H9 (cell line): ENCODE measurements around the gene LZTR1. TPM values are rescaled to one million over a fixed set of nuclear protein-coding genes. Genes with fewer than 3 reads are reported as not detected.

Experiments
- DNase-seq: peaks from one replicate; pipeline ENCODE4 v3.0.0-alpha.2; 2017
- H2AFZ ChIP-seq: one replicate; pipeline ENCODE4 v1.6.1; 2013; ENCODE audit warnings: mild to moderate bottlenecking, low read length, control low read depth, moderate library complexity
- H2AK5ac ChIP-seq: 2 replicates; pipeline ENCODE4 v1.6.1; 2013; ENCODE audit warnings: low read length, control low read depth, mixed read lengths; ENCODE audit not compliant: insufficient read length
- H2BK120ac ChIP-seq: one replicate; pipeline ENCODE4 v1.6.1; 2013; ENCODE audit warnings: low read depth, mild to moderate bottlenecking, low read length, control low read depth, inconsistent platforms; ENCODE audit not compliant: poor library complexity, severe bottlenecking
- H2BK12ac ChIP-seq: 2 replicates; pipeline ENCODE4 v1.6.1; 2013; ENCODE audit warnings: low read length, control low read depth, mixed read lengths, low read depth; ENCODE audit not compliant: insufficient read length
- H2BK15ac ChIP-seq: 2 replicates; pipeline ENCODE4 v1.6.1; 2013; ENCODE audit warnings: low read depth, low read length, control low read depth
- H2BK20ac ChIP-seq: one replicate; pipeline ENCODE4 v1.6.1; 2013; ENCODE audit warnings: low read depth, mild to moderate bottlenecking, low read length, control low read depth, inconsistent platforms; ENCODE audit not compliant: poor library complexity, severe bottlenecking
- H2BK5ac ChIP-seq: 2 replicates; pipeline ENCODE4 v1.6.1; 2013; ENCODE audit warnings: low read length, control low read depth, mixed read lengths; ENCODE audit not compliant: insufficient read length
- H3K14ac ChIP-seq: 2 replicates; pipeline ENCODE4 v1.6.1; 2013; ENCODE audit warnings: low read length, control low read depth; ENCODE audit not compliant: insufficient read depth
- H3K18ac ChIP-seq: 2 replicates; pipeline ENCODE4 v1.6.1; 2013; ENCODE audit warnings: low read depth, mild to moderate bottlenecking, mixed read lengths, low read length, control low read depth; ENCODE audit not compliant: insufficient read length
- H3K23ac ChIP-seq: 2 replicates; pipeline ENCODE4 v1.6.1; 2013; ENCODE audit warnings: low read length, control low read depth, mixed read lengths, low read depth; ENCODE audit not compliant: insufficient read length
- H3K23me2 ChIP-seq: 2 replicates; pipeline ENCODE4 v1.6.1; 2013; ENCODE audit warnings: low read depth, mild to moderate bottlenecking, mixed read lengths, low read length, control low read depth; ENCODE audit not compliant: insufficient read length, poor library complexity, severe bottlenecking
- H3K27ac ChIP-seq: 2 replicates; pipeline ENCODE4 v1.5.1; 2013; ENCODE audit warnings: low read length, control low read depth, mixed read lengths, low read depth; ENCODE audit not compliant: insufficient read length
- H3K27me3 ChIP-seq: 2 replicates; pipeline ENCODE4 v1.6.1; 2013; ENCODE audit warnings: low read length, control low read depth, inconsistent platforms; ENCODE audit not compliant: insufficient read depth
- H3K4ac ChIP-seq: 2 replicates; pipeline ENCODE4 v1.6.1; 2013; ENCODE audit warnings: low read depth, mild to moderate bottlenecking, control low read depth, inconsistent platforms, low read length, moderate library complexity
- H3K4me1 ChIP-seq: 2 replicates; pipeline ENCODE4 v1.6.1; 2013; ENCODE audit warnings: low read length, control low read depth, inconsistent platforms; ENCODE audit not compliant: insufficient read depth
- H3K4me2 ChIP-seq: 2 replicates; pipeline ENCODE4 v1.6.1; 2013; ENCODE audit warnings: low read length, control low read depth, mixed read lengths; ENCODE audit not compliant: insufficient read length, insufficient read depth
- H3K56ac ChIP-seq: 2 replicates; pipeline ENCODE4 v1.6.1; 2013; ENCODE audit warnings: low read depth, mild to moderate bottlenecking, mixed read lengths, low read length, control low read depth; ENCODE audit not compliant: insufficient read length
- H3K79me1 ChIP-seq: 2 replicates; pipeline ENCODE4 v1.6.1; 2013; ENCODE audit warnings: low read depth, mild to moderate bottlenecking, moderate library complexity, low read length, control low read depth, inconsistent platforms; ENCODE audit not compliant: insufficient read depth, poor library complexity, severe bottlenecking
- H3K79me2 ChIP-seq: 2 replicates; pipeline ENCODE4 v1.6.1; 2013; ENCODE audit warnings: low read length, control low read depth, inconsistent platforms; ENCODE audit not compliant: insufficient read depth
- H3K9ac ChIP-seq: 2 replicates; pipeline ENCODE4 v1.6.1; 2013; ENCODE audit warnings: low read length, control low read depth, mixed read lengths; ENCODE audit not compliant: insufficient read length; ENCODE audit errors: extremely low read depth
- H3K9me3 ChIP-seq: one replicate; pipeline ENCODE4 v1.6.1; 2013; ENCODE audit warnings: low read depth, low read length, inconsistent platforms; ENCODE audit not compliant: control insufficient read depth
- H3T11ph ChIP-seq: one replicate; pipeline ENCODE4 v1.6.1; 2013; ENCODE audit warnings: mild to moderate bottlenecking, low read length, control low read depth, inconsistent platforms
- H4K20me1 ChIP-seq: one replicate; pipeline ENCODE4 v1.6.1; 2013; ENCODE audit not compliant: control insufficient read depth, insufficient read length, insufficient read depth
- H4K5ac ChIP-seq: 2 replicates; pipeline ENCODE4 v1.6.1; 2013; ENCODE audit warnings: low read depth, mild to moderate bottlenecking, mixed read lengths, low read length, control low read depth; ENCODE audit not compliant: insufficient read length
- H4K8ac ChIP-seq: replicated peaks from 2 replicates; pipeline ENCODE4 v1.6.1; 2013; ENCODE audit warnings: low read length, control low read depth, mixed read lengths, low read depth; ENCODE audit not compliant: insufficient read length
- H4K91ac ChIP-seq: 2 replicates; pipeline ENCODE4 v1.6.1; 2013; ENCODE audit warnings: low read depth, mild to moderate bottlenecking, moderate library complexity, mixed read lengths, low read length, control low read depth; ENCODE audit not compliant: insufficient read length
- H3K27ac Mint-ChIP-seq, 3 experiments: 2 replicates in 2 of 3; 3 replicates in 1 of 3; pipeline ENCODE4 v1.8.0; 2020 to 2021; ENCODE audit warnings: mixed read lengths in 3 of 3, mild to moderate bottlenecking in 1 of 3, moderate library complexity in 1 of 3
- H3K27me3 Mint-ChIP-seq: 2 replicates; pipeline ENCODE4 v1.8.0; 2021; ENCODE audit warnings: low read depth, mild to moderate bottlenecking, moderate library complexity, mixed read lengths
- H3K36me3 Mint-ChIP-seq, 3 experiments: 2 replicates in 2 of 3; 3 replicates in 1 of 3; pipeline ENCODE4 v1.8.0; 2020 to 2021; ENCODE audit warnings: low read depth in 3 of 3, mixed read lengths in 3 of 3; ENCODE audit not compliant: insufficient read depth in 1 of 3
- H3K4me1 Mint-ChIP-seq, 2 experiments: 2 replicates each; pipeline ENCODE4 v1.8.0; 2020; ENCODE audit warnings: mixed read lengths in 2 of 2
- H3K4me3 Mint-ChIP-seq, 2 experiments: 2 replicates in 1 of 2; 3 replicates in 1 of 2; pipeline ENCODE4 v1.8.0; 2020 to 2021; ENCODE audit warnings: mild to moderate bottlenecking in 2 of 2, mixed read lengths in 2 of 2, moderate library complexity in 1 of 2
- H3K9me3 Mint-ChIP-seq, 2 experiments: 2 replicates in 1 of 2; 3 replicates in 1 of 2; pipeline ENCODE4 v1.8.0; 2020; ENCODE audit warnings: mild to moderate bottlenecking in 2 of 2, mixed read lengths in 2 of 2, moderate library complexity in 1 of 2
- WGBS: extraction: QIAGEN DNeasy Blood & Tissue Kit; methylation state at CpG from one replicate; pipeline ENCODE4 v1.1.7; 2013; ENCODE audit warnings: missing lambda C conversion rate, low lambda C conversion rate, mixed read lengths; ENCODE audit not compliant: insufficient read length; ENCODE audit errors: extremely low coverage; 5-methylcytosine and 5-hydroxymethylcytosine counted together
- total RNA-seq: library from RNA; stranded (reverse); gene quantifications from 2 replicates; pipeline ENCODE4 v1.2.1, GENCODE V29; 2021
- TF ChIP-seq, protein P1 (sequence below): fragments of 200-600 bp; sonication (generic); conservative IDR thresholded peaks from 3 replicates; pipeline ENCODE4 v1.8.0; 2021; ENCODE audit warnings: antibody characterized with exemption, mild to moderate bottlenecking

Gene LZTR1
- total RNA-seq, 1 experiment from 2014 or later = 47.0 TPM

DNA sequence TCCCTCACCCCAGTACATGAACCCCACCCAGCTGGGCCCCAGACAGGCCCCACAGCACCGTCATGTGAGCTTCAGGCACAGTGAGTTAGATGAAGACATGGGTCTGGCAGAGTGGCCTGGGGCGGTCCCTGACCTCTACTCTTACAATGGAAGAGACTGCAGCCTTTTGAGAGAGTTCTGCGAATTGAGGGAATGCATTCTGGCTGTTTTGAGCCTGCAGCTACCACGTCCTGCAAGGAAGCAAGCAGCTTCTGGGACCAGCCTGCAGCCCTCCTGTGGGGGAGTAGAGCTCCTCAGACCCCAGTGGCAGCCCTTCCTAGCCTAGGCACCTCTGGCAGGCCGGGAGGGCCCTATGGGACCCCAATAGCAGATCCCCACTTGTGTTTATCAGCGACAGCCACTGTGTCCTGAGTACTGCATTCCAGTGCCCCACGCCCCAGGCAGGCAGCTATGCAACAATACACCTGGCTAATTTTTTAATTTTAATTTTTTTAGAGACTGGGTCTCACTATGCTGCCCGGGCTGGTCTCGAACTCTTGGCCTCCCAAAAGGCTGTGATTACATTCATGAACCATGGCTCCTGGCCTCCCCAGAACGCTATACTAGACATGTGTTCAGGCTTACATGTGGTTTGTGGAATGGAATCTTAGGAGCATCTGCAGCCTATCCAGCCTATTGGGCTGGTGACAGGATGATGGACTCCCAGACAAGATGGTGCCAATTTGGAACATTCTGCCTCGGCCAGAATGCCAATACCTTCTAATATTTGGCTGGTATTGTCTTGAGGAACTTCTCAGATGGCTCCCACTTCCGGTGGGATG, 51.0 kb downstream of the LZTR1 start:
- no peak overlapping the region for H4K91ac ChIP-seq
- no CpG with 5 or more reads among the region's 12 CpGs for WGBS
- no peaks in the 10 kb centered on the region for H3K23me2 ChIP-seq
- H3T11ph ChIP-seq = no peak overlapping the region
- no peaks in the 10 kb centered on the region for H3K79me1 ChIP-seq
- no peak overlapping the region for H3K27ac ChIP-seq
- H4K5ac ChIP-seq = no peak overlapping the region
- H3K4me2 ChIP-seq = peak overlapping the region; percentile 37
- TF ChIP-seq, protein P1, sequence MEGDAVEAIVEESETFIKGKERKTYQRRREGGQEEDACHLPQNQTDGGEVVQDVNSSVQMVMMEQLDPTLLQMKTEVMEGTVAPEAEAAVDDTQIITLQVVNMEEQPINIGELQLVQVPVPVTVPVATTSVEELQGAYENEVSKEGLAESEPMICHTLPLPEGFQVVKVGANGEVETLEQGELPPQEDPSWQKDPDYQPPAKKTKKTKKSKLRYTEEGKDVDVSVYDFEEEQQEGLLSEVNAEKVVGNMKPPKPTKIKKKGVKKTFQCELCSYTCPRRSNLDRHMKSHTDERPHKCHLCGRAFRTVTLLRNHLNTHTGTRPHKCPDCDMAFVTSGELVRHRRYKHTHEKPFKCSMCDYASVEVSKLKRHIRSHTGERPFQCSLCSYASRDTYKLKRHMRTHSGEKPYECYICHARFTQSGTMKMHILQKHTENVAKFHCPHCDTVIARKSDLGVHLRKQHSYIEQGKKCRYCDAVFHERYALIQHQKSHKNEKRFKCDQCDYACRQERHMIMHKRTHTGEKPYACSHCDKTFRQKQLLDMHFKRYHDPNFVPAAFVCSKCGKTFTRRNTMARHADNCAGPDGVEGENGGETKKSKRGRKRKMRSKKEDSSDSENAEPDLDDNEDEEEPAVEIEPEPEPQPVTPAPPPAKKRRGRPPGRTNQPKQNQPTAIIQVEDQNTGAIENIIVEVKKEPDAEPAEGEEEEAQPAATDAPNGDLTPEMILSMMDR = no peak
- no peak overlapping the region for H3K27ac Mint-ChIP-seq
- H3K14ac ChIP-seq = no peak overlapping the region
- H2BK120ac ChIP-seq = no peak overlapping the region
- no peak overlapping the region for H3K23ac ChIP-seq
- H4K8ac ChIP-seq = no peak overlapping the region
- no peaks in the 10 kb centered on the region for H3K79me2 ChIP-seq
- H3K56ac ChIP-seq = no peak overlapping the region
- peaks cover 7 to 14% of the 10 kb centered on the region in 2 experiments for H3K4me1 Mint-ChIP-seq
- H3K4me3 Mint-ChIP-seq = peak overlapping the region; percentile 53 to 81
- H3K9me3 ChIP-seq = no peaks in the 10 kb centered on the region
- H2BK15ac ChIP-seq = no peak overlapping the region
- no peak overlapping the region for H3K9ac ChIP-seq
- H3K9me3 Mint-ChIP-seq = no peaks in the 10 kb centered on the region
- H3K36me3 Mint-ChIP-seq = no peaks in the 10 kb centered on the region
- no peaks in the 10 kb centered on the region; the same call in 1 of the 2 replicates for H3K4me1 ChIP-seq
- H3K18ac ChIP-seq = no peak overlapping the region
- H2BK12ac ChIP-seq = no peak overlapping the region
- H2BK5ac ChIP-seq = no peak overlapping the region
- H3K4ac ChIP-seq = no peak overlapping the region
- H3K27me3 ChIP-seq = peaks cover 3% of the 10 kb centered on the region; the same call in 1 of the 2 replicates
- peaks cover 43% of the 10 kb centered on the region for H3K27me3 Mint-ChIP-seq
- H2BK20ac ChIP-seq = no peak overlapping the region
- no peak overlapping the region for H2AK5ac ChIP-seq
- DNase-seq = no peak
- no peaks in the 10 kb centered on the region for H4K20me1 ChIP-seq
- no peak overlapping the region for H2AFZ ChIP-seq
